ENCODE measurements around the gene TOMM20.

DNA sequence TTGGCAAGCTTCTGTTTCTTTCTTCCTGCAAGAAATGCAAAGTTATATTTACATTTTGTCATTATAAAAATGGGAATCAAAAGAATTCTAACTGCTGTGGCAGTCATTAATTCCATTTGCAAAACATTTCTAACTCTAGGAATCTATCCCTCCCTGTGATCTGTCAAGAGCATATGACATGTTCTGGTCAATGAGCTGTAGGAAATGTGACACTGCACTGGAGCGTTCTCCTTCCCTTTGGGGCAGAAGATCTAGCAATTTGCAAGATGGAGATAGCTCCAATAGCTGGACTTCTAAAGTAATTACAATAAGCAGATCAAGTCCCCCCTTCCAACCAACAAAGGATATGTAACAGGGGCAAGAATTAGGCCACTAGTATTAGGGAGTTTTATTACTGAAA lies 6.3 kb downstream of the TOMM20 start:
- TF ChIP-seq, protein P1, sequence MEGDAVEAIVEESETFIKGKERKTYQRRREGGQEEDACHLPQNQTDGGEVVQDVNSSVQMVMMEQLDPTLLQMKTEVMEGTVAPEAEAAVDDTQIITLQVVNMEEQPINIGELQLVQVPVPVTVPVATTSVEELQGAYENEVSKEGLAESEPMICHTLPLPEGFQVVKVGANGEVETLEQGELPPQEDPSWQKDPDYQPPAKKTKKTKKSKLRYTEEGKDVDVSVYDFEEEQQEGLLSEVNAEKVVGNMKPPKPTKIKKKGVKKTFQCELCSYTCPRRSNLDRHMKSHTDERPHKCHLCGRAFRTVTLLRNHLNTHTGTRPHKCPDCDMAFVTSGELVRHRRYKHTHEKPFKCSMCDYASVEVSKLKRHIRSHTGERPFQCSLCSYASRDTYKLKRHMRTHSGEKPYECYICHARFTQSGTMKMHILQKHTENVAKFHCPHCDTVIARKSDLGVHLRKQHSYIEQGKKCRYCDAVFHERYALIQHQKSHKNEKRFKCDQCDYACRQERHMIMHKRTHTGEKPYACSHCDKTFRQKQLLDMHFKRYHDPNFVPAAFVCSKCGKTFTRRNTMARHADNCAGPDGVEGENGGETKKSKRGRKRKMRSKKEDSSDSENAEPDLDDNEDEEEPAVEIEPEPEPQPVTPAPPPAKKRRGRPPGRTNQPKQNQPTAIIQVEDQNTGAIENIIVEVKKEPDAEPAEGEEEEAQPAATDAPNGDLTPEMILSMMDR (conservative IDR thresholded peaks at IDR 0.05 in 1 of 2, IDR thresholded peaks at IDR 0.05 in 1 of 2; ENCODE audit: extremely low read depth in 1 of 2, insufficient read depth in 1 of 2, low read depth in 1 of 2, low read length in 2 of 2), result no peak
- no peak for TF ChIP-seq EZH2 (IDR thresholded peaks at IDR 0.05; ENCODE audit: borderline replicate concordance, low read length)

Data from mammary epithelial cell (primary cell).